ENCODE results near the gene PCSK4.
"Not testable (repeated sequence)": the region's sequence is repeated elsewhere in the genome, so short reads cannot be mapped to it uniquely, and the experiment has no call there.

The PCSK4 gene

GRCh38 chr19:1505012-1505411 lies 14.9 kb upstream of the PCSK4 start:
- no peak for DNase-seq
- Mint-ChIP-seq H3K27me3 (peaks cover 50 to 72% of the 10 kb centered on the region in 2 donors), H3K4me1 (peaks cover 12 to 21% of the 10 kb centered on the region in 2 donors), H3K9me3 (peaks cover 4 to 7% of the 10 kb centered on the region in 2 donors), H3K36me3 (peaks cover 4 to 5% of the 10 kb centered on the region in 2 donors), H3K4me3 (no peak overlapping the region), H3K27ac (no peak overlapping the region)
- no peak for ATAC-seq (replicated peaks)

DNA sequence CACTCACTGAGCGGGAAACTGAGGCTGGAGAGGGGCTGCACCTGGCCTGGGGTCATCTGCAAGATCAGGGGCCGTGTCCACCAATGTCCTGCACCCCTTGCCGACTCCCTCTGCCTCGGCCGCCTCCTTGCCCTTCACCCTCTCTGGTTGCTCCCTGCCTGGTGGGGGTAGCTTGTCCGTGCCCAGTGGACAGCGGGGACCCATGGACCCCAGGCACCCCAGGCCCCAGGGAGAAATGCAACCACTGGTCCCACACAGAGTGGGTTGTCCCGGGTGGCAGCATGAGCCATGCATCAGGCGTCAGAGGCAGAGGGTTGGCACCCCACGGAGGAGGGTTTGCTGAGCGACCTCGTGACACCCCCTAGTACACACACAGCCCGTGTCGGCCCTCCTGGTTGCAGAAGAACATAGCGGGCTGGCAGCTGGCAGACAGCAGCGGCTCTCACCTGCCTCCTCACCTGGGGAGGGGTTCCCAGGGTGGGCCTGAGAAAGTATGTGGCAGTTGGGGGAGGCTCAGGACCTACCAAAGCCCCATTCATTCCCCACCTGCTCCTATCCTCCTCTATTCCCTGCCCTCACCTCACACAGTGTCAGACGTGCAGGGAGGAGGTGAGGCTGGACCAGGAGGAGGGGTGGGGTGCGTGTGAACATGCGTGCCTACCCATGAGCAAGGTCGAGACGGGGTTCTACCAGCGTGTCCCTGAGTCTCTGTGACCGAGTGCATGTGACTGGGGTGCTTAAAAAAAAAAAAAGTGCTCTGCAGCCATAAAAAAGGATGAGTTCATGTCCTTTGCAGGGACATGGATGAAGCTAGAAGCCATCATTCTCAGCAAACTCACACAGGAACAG lies 14.0 kb upstream of the PCSK4 start:
- DNase-seq = no peak
- Mint-ChIP-seq H3K4me3 (no peak overlapping the region), H3K4me1 (peaks cover 12 to 21% of the 10 kb centered on the region in 2 donors), H3K27me3 (peaks cover 45 to 63% of the 10 kb centered on the region in 2 donors), H3K27ac (no peak overlapping the region), H3K9me3 (peaks cover 4 to 7% of the 10 kb centered on the region in 2 donors), H3K36me3 (peaks cover 4 to 5% of the 10 kb centered on the region in 2 donors)
- ATAC-seq (replicated peaks) = no peak

- Mint-ChIP-seq H3K9me3 (peaks cover 4 to 7% of the 10 kb centered on the region in 2 donors), H3K27ac (no peak overlapping the region), H3K27me3 (peaks cover 45 to 55% of the 10 kb centered on the region in 2 donors), H3K4me3 (peak overlapping the region in 1 of 2 donors; percentile 25), H3K4me1 (peaks cover 12 to 21% of the 10 kb centered on the region in 2 donors), H3K36me3 (peaks cover 4 to 5% of the 10 kb centered on the region in 2 donors)
- DNase-seq (peak; percentile 42), ATAC-seq (replicated peaks) (peak; percentile 27 to 30)
Measured at GRCh38 chr19:1503089-1503924, 13.2 kb upstream of the PCSK4 start.

- Mint-ChIP-seq H3K27me3 (peaks cover 43 to 53% of the 10 kb centered on the region in 2 donors), H3K4me3 (no peak overlapping the region), H3K27ac (no peak overlapping the region), H3K36me3 (peaks cover under 1 to 2% of the 10 kb centered on the region in 2 donors), H3K9me3 (peaks cover 4 to 5% of the 10 kb centered on the region in 2 donors), H3K4me1 (peaks cover 7 to 14% of the 10 kb centered on the region in 2 donors)
- ATAC-seq (replicated peaks) = no peak
- DNase-seq = no peak
Measured at GRCh38 chr19:1502433-1503088, 12.4 kb upstream of the PCSK4 start.

DNA sequence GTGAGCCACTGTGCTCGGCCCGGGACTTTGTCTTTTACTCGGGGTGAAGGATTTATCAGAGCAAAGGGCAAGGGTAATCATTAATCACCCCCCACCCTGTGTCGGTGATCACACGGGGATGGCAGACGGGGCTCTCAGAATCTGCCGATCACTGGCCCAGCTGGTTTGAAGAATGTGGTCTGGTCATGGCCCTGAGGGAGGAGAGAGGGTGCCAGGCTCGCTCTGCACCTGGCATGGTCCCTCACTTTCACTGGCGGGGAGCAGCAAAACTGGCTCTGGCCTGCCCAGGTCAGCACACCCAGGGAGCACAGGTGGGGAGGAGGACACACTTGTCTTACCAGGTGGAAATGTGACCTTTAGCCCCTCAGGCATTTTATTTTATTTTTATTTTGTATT lies 11.0 kb upstream of the PCSK4 start:
- ATAC-seq (replicated peaks) = no peak
- Mint-ChIP-seq H3K9me3 (peaks cover 2 to 3% of the 10 kb centered on the region in 2 donors), H3K4me1 (peaks cover 3 to 13% of the 10 kb centered on the region in 2 donors), H3K27me3 (peaks cover 47 to 50% of the 10 kb centered on the region in 2 donors), H3K27ac (no peak overlapping the region), H3K36me3 (no peaks in the 10 kb centered on the region), H3K4me3 (no peak overlapping the region)
- no peak for DNase-seq

GRCh38 chr19:1499231-1499630 lies 9.1 kb upstream of the PCSK4 start:
- H3K4me1 Mint-ChIP-seq = peaks cover 2 to 13% of the 10 kb centered on the region in 2 donors
- ATAC-seq (replicated peaks); H3K9me3 Mint-ChIP-seq; DNase-seq; H3K4me3 Mint-ChIP-seq; H3K36me3 Mint-ChIP-seq; H3K27ac Mint-ChIP-seq: not testable (repeated sequence)
- H3K27me3 Mint-ChIP-seq = peaks cover 30 to 34% of the 10 kb centered on the region in 2 donors

DNA sequence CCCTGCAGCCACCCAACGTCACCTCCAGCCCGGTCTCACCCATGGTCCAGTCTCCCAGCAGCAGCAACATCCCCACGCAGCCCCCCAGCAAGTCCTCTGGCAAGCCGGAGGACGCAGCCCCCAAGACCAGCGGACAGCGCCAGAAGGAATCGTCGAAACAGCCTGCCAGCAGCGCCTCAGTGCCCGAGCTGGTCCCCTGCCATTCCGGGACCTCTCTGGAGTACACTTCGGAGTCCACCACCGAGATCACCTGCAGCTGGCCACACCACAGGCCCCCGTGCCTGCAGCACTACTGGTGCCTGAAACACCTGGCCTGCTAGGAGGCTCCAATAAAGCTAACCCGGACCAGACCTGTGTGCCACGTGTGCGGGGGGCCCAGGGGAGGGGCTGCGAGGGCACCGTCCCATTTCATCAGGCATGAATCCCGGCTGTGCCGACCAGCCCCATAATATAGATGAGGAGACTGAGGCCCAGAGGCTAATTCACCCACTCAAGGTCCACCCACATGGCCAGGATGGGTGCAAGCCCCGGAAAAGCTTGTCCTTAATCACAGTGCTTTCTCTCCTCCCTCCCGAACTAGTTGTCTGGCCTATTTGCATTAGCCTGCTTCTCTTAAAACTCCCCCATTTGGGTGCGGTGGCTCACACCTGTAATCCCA lies 7.6 kb upstream of the PCSK4 start:
- Mint-ChIP-seq H3K27me3 (peaks cover 18 to 23% of the 10 kb centered on the region in 2 donors), H3K36me3 (no peaks in the 10 kb centered on the region), H3K4me3 (no peak overlapping the region), H3K27ac (no peak overlapping the region), H3K9me3 (no peaks in the 10 kb centered on the region), H3K4me1 (peaks cover 2% of the 10 kb centered on the region in 2 donors)
- DNase-seq (no peak), ATAC-seq (replicated peaks) (no peak)

- Mint-ChIP-seq H3K4me1 (no peaks in the 10 kb centered on the region), H3K4me3 (no peak overlapping the region), H3K27me3 (peaks cover 20 to 25% of the 10 kb centered on the region in 2 donors), H3K27ac (no peak overlapping the region), H3K9me3 (no peaks in the 10 kb centered on the region), H3K36me3 (no peaks in the 10 kb centered on the region)
- no peak for ATAC-seq (replicated peaks)
- DNase-seq = no peak
Measured at GRCh38 chr19:1496714-1497577, 6.8 kb upstream of the PCSK4 start.

- H3K4me1 Mint-ChIP-seq = peaks cover 0 to 2% of the 10 kb centered on the region in 2 donors
- H3K36me3 Mint-ChIP-seq = no peaks in the 10 kb centered on the region
- ATAC-seq (replicated peaks) (no peak), DNase-seq (no peak)
- H3K27ac Mint-ChIP-seq = no peak overlapping the region
- H3K4me3 Mint-ChIP-seq = no peak overlapping the region
- no peaks in the 10 kb centered on the region for H3K9me3 Mint-ChIP-seq
- H3K27me3 Mint-ChIP-seq = peaks cover 21 to 30% of the 10 kb centered on the region in 2 donors
Measured at GRCh38 chr19:1495799-1496713, 5.9 kb upstream of the PCSK4 start.

DNA sequence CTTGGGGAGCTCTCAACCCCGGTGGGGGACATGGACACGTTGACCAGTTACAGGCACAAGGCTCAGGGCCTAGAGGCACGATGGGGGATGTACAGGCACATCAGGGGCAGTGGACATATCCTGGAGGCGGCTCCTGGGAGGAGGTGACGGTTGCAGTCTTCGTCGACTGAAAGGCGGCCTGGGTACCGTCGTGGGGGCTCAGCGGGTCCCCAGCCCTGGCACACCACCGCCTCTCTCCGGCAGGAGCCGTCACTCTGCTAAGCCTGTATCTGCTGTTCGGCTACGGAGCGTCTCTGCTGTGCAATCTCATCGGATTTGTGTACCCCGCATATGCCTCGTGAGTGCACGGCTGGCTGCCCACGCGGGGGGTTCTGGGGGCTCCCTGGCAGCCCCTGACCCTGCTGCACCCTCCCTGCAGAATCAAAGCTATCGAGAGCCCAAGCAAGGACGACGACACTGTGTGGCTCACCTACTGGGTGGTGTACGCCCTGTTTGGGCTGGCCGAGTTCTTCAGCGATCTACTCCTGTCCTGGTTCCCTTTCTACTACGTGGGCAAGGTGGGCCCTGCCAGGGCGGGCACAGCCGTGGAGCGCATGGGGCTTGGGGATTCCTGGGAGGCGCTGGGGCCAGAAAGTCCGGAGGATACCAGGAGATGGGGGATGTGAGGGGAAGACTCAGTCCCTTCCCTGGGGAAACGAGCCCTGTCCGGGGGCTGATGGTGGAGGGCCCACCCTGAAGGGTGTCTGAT lies 5.1 kb upstream of the PCSK4 start:
- Mint-ChIP-seq H3K4me3 (no peak overlapping the region), H3K27me3 (peaks cover 18 to 30% of the 10 kb centered on the region in 2 donors), H3K4me1 (peaks cover 0 to 5% of the 10 kb centered on the region in 2 donors), H3K36me3 (no peaks in the 10 kb centered on the region), H3K27ac (no peak overlapping the region), H3K9me3 (no peaks in the 10 kb centered on the region)
- ATAC-seq (replicated peaks) (no peak), DNase-seq (no peak)

GRCh38 chr19:1494115-1494815 lies 4.1 kb upstream of the PCSK4 start:
- Mint-ChIP-seq H3K27me3 (peaks cover 18 to 30% of the 10 kb centered on the region in 2 donors), H3K27ac (no peak overlapping the region), H3K4me3 (no peak overlapping the region), H3K9me3 (no peaks in the 10 kb centered on the region), H3K4me1 (peaks cover 8% of the 10 kb centered on the region in 2 donors), H3K36me3 (no peaks in the 10 kb centered on the region)
- DNase-seq = no peak
- ATAC-seq (replicated peaks) = no peak
